Activated CD4-positive, alpha-beta T cell treated with anti-CD3 and anti-CD28 coated beads for 4 hours (primary cell): Measurements from ENCODE around the gene CKAP4.

ENCODE experiments used
- DNase-seq, 2 donors: peaks; one replicate each; pipeline ENCODE4 v3.0.0-alpha.2; 2020

The CKAP4 gene

DNA sequence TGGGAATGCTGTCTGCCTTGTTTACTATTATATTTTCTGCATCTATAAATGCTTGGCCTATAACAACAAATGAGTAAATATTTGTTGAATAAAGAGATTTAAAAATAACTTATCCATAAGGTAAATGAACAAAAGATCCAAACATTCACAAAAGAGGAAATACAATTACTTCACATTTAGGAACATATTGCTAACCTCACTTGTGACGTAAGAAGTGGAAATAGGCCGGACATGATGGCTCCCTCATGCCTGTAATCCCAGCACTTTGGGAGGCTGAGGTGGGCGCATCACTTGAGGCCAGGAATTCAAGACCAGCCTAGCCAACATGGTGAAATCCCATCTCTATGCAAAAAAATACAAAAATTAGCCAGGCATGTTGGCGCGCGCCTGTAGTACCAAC lies 25.7 kb upstream of the CKAP4 start:
- no peak for DNase-seq

DNA sequence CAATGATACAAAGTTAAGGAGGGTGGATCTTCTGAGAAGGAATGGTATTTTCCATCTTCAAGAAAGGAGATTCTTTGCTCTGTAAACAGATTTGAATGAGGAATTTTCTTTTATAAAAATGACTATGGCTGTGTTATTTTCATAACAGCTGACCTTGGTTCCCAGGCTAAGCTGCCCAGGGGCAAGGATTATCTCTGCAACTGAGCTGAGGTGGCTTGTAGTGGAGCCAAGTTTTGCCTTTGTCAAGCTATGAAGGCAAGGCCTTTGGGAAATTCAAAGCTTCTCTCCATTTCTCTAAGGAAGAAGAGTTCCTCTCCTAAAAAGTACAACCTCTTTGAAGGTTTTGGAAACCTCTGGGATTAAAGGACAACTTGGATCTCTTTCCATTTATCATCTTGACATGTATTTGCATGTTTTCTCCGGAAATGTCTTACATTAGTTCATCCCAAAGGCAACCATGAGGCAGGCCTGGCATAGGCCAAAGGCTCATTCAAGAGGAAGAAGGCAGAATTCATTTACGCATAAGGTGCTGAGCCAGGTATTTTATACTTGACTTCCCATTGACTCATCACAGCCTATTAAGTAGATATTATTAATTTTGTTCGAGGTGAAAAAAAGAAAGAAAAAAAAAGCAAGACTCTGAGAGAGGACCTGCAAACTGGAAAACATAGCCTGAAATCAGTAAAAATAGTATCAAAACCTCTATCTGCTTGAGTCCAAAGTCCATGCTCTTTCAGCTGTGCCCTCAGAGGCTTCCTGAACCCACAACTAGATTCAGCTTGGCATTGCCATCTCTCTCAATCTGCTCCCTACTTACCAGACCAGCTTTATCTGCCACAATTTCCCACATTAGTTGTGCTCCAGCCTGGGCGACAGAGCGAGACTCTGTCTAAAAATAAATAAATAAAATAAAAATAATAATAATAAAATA lies 24.0 kb upstream of the CKAP4 start:
- no peak for DNase-seq

GRCh38 chr12:106269150-106269771 lies 21.4 kb upstream of the CKAP4 start:
- DNase-seq, result no peak

GRCh38 chr12:106267535-106267934 lies 19.7 kb upstream of the CKAP4 start:
- no peak for DNase-seq

DNA sequence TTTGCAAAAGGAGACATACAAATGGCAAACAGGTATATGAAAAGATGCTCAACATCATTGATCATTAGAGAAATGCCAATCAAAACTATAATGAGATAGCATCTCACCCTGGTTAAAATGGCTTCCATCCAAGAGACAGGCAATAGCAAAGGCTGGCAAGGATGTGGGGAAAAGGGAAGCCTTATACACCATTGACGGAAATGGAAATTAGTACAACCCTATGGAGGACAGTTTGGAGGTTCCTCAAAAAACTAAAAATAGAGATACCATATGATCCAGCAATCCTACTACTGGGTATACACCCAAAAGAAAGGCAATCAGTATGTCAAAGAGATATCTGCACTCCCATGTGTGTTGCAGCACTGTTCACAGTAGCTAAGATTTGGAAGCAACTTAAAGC lies 17.3 kb upstream of the CKAP4 start:
- no peak for DNase-seq

GRCh38 chr12:106258935-106259334 lies 11.1 kb upstream of the CKAP4 start:
- DNase-seq, result no peak

- no peak for DNase-seq
Observed at GRCh38 chr12:106258226-106258625, 10.4 kb upstream of the CKAP4 start.

GRCh38 chr12:106256524-106256923 lies 8.7 kb upstream of the CKAP4 start:
- no peak for DNase-seq

- no peak for DNase-seq
Observed at GRCh38 chr12:106255952-106256351, 8.1 kb upstream of the CKAP4 start.

DNA sequence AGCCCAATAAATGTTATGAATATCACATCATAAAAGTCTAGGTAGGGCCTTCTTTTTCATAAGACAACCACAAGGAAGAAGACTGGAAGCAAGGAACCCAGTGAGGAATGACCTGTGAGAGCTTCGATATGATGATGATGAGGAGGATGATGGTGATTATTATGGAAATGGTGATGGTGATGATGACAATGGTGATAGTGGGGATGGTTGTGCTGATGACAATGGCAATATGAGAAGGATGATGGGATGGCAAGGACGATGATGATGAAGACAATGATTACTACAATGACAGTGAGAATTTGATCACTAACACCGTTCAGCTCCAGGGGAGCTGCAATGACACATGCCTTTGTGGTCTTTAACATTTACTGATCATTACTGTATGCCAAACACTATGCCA lies 7.7 kb upstream of the CKAP4 start:
- no peak for DNase-seq

GRCh38 chr12:106254724-106255123 lies 6.9 kb upstream of the CKAP4 start:
- no peak for DNase-seq

DNA sequence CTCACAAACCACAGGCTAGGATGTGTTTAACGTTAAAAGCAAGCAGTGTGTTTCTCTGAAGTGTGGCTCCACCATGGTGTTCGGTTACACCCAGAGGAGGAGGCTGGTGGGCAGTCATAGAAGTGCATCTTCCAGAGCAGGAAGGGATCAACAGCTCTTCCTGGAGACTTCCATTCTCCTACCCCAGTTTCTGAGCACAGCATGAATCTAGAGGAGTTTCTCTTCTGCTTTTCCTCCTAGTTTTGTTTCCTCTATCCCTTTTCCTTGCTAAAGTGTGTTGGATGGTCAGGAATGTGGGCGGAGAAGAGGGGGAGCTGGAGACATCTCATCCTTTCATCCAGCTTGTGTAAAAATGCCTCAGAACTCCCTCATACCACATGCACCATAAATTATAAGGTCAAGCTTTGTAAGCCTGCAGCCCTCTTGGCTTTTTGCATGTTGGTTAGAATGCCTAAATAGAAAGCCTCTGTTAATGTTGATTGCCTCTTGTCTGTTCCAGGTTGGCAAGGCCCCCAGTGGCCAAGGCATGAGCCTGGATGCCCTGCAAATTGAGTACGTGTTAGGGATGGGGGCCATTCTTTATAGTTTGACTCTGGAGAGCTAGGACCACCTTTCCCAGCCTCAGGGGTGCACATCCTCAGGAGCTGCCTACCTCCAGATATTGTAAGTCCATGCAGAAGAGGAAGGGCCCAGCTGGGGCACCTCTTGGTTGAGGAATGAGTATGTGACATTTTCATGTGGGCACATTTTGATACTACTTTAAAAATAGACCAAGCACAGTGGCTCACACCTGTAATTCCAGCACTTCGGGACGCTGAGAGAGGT lies 4.0 kb upstream of the CKAP4 start:
- DNase-seq, result no peak

DNA sequence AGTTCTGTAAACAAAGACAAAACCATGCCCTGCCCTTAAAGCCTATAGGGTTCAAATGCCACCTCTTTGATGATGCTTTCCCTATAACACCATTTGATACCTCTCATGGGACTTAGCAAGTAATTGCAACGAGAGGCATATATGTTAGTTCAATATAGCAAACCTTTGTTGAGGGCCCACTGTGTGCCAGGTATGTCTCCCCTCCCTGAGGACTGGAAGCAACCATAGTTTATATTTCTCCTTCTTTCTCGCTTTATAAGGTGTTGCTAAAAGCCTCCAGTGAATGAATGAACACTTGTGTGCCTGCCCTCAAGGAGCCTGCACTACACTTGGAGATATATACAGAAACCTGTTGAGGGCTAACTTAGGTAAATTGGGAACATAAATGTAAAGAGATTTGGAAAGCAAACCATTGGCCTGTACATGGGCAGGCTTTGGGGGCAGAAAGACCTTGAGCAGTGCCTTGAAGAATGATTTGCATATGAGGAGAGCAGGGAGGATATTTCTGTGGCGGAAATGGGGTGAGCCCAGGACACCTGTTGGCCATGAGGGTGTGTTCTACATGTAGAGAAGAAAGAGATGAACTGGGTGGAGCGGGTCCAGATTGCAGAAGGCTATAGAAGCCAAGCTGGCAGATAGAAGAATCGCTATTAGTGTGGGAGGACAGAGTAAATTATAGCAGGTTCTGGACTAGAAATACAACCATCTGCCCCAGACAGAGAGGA lies 1.8 kb upstream of the CKAP4 start:
- DNase-seq, result no peak

- peak; percentile 36 to 45 for DNase-seq
Observed at GRCh38 chr12:106248846-106249371, 1.1 kb upstream of the CKAP4 start.

GRCh38 chr12:106248312-106248845 lies 559 bp upstream of the CKAP4 start:
- peak; percentile 21 to 26 for DNase-seq

GRCh38 chr12:106246891-106247673 lies 738 bp downstream of the CKAP4 start:
- DNase-seq, result peak; percentile 58 to 60

DNA sequence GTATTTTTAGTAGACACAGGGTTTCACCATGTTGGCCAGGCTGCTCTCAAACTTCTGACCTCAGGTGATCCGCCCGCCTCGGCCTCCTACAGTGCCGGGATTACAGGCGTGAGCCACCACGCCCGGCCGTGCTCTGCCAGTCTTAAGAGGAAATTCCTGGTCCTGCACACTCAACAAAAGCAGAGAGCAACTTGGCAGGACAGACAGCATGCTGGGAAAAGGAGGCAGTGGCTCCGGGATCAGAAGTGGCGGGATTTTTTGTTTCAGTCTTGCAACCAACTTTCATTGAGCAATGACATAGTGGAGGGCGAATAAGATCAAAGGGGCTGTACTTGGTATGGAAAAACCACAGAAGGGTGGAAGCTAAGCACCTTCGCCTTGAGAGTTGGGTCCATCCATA lies 2.1 kb downstream of the CKAP4 start:
- no peak for DNase-seq

DNA sequence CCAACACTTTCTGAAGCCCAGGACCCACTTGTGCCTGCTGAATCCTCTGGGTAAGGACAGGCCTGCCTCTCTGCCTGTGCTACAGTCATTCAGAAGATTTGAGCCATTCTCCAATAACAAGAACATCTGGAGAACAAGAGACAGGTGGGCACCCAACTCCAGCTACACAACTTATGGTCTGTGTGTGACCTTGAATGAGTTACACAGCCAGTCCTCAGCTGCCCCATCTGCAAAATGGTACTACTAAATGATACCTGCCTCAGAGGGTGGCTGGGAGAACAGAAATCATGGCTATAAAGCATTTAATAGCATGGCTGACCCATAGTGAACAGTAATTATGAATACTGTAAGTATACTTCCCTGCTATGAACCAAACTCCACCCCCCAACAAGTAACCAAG lies 4.2 kb downstream of the CKAP4 start:
- DNase-seq, result no peak

DNA sequence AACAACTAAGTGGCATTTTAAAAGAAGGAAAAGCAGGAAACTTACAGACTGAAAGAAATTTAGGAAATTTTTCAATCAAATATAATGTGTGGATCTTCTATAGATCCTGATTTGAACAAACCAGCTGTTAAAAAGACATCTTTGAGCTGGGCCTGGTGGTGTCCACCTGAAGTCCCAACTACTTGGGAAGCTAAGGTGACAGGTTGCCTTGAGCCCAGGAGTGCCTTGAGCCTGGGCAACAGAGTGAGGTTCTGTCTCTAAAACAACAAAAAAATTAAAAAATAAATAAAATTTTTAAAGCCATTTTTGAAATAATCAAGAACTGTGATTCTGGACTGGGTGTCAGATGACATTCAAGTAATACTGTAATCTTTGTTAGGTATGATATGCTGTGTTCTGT lies 7.0 kb downstream of the CKAP4 start:
- DNase-seq, result no peak

DNA sequence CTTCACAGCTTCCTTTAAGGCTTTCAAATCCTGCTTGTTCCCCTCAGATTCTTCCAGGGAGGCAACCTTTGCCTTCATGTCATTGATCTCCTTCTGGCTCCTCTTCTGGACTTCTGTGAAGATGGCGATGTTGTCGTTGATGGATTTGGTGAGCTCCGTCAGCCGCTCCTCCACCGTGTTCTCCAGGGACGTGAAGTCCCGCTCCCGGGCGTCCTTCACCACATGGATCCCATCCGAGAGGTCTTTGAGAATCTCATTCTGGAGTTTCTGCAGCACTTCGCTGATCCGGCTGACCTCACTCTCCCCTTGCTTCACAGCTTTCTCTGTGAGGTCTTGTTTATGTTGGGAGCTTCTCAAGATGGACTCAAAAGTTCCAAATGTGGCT lies 7.9 kb downstream of the CKAP4 start:
- no peak for DNase-seq

DNA sequence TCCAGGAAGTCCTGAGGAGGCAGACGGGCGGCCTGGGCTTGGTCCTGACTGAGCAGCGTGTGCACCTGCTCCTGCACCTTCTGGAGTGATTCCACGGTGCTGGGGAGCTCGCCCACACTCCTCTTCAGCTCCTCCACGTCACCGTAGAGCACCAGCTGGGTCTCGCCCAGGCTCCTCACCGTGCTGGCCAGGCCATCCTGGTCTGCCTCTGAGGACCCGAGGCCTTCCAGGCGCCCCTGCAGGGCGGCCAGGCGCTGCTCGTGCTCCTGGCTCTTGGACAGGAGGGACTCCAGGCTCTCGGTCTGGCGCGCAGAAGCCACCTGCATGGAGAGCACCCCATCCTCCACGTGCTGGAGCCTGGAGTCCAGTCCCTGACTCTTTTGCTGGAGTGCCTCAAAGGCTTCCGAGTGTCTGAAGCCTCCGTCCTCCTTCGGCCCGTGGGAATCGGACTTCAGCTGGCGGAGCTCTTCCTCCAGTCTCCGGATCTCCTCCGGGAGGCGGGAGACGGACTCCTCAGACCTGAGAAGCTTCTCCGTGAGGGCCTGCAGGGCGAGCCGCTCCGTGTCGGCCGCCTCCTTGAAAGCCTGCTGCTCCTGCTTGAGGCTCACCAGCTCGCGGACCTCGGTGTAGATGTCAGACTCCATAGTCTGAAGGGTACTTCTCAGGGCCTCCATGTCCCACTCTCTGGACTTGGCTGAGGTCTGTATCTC lies 8.4 kb downstream of the CKAP4 start:
- DNase-seq, result no peak
